Endometrium (tissue), 2 donors: Measurements from ENCODE around the gene DKC1.
A peak's percentile ranks its signal among the peaks of the same experiment; 100 is the strongest.

Experiments
- FAIRE-seq: peaks from 2 replicates; lab custom pipeline; 2012; peaks lifted over from hg19 to GRCh38; lab: Jason Lieb, UNC
- donor health status: control.
- donor health status: control.

The DKC1 gene

GRCh38 chrX:154762537-154763296, at the start of gene DKC1:
DKC1 (plus strand) TSS chrX:154762864; CDS start chrX:154762966, 102 bp downstream.
- no peak for FAIRE-seq

- FAIRE-seq = peak; percentile 23
Measured at GRCh38 chrX:154714925-154715324, 47.7 kb upstream of the DKC1 start.

- FAIRE-seq = no peak
Measured at GRCh38 chrX:154715825-154716224, 46.8 kb upstream of the DKC1 start.

GRCh38 chrX:154717824-154718223, 44.8 kb upstream of the DKC1 start:
- no peak for FAIRE-seq

- no peak for FAIRE-seq
Measured at GRCh38 chrX:154718616-154719015, 44.0 kb upstream of the DKC1 start.

- FAIRE-seq = no peak
Measured at GRCh38 chrX:154719132-154719675, 43.5 kb upstream of the DKC1 start.

GRCh38 chrX:154720067-154720466, 42.6 kb upstream of the DKC1 start:
- FAIRE-seq = no peak

- no peak for FAIRE-seq
Measured at GRCh38 chrX:154721155-154721554, 41.5 kb upstream of the DKC1 start.

- FAIRE-seq = no peak
Measured at GRCh38 chrX:154724993-154725756, 37.5 kb upstream of the DKC1 start.

GRCh38 chrX:154727418-154727817, 35.2 kb upstream of the DKC1 start:
- FAIRE-seq = no peak

- FAIRE-seq = no peak
Measured at GRCh38 chrX:154727871-154728270, 34.8 kb upstream of the DKC1 start.

GRCh38 chrX:154728431-154729190, 34.1 kb upstream of the DKC1 start:
- FAIRE-seq = no peak

GRCh38 chrX:154729439-154729838, 33.2 kb upstream of the DKC1 start:
- FAIRE-seq = no peak

- FAIRE-seq = no peak
Measured at GRCh38 chrX:154730253-154730891, 32.3 kb upstream of the DKC1 start.

- FAIRE-seq = no peak
Measured at GRCh38 chrX:154731184-154731583, 31.5 kb upstream of the DKC1 start.

- FAIRE-seq = no peak
Measured at GRCh38 chrX:154731881-154732280, 30.8 kb upstream of the DKC1 start.

GRCh38 chrX:154732421-154733065, 30.1 kb upstream of the DKC1 start:
- no peak for FAIRE-seq

- FAIRE-seq = no peak
Measured at GRCh38 chrX:154733066-154733425, 29.6 kb upstream of the DKC1 start.

- FAIRE-seq = no peak
Measured at GRCh38 chrX:154734061-154734781, 28.4 kb upstream of the DKC1 start.

GRCh38 chrX:154735695-154736393, 26.8 kb upstream of the DKC1 start:
- no peak for FAIRE-seq
